ENCODE results near the gene MINDY1. TPM values are rescaled to one million over a fixed set of nuclear protein-coding genes. Genes with fewer than 3 reads are reported as not detected.

Gene MINDY1
- total RNA-seq, 2 donors from 2014 or later: 40.4 to 43.1 TPM

DNA sequence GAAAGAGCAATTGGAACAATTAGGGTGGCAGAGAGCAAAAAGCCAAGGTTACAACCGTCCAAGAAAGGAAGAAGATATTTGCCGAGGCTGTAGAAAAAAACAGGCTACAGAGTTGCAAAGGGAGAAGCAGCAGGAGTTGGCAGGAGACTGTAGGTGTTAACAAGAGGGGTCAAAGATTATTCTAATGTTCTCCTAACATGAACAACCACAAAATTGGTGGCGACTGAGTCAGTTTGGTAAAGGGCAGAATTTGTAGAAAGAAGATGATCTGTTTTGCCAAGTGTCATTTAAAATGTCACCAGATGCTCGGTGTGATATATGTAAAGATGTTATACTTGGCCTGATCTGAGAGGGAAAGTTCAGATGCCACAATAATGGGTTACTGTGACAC, 1.1 kb upstream of the MINDY1 start:
- no peaks in the 10 kb centered on the region for H3K9me3 ChIP-seq
- H3K4me3 ChIP-seq: peak overlapping the region; percentile 56
- H3K27me3 ChIP-seq: no peaks in the 10 kb centered on the region
- TF ChIP-seq, protein P1, sequence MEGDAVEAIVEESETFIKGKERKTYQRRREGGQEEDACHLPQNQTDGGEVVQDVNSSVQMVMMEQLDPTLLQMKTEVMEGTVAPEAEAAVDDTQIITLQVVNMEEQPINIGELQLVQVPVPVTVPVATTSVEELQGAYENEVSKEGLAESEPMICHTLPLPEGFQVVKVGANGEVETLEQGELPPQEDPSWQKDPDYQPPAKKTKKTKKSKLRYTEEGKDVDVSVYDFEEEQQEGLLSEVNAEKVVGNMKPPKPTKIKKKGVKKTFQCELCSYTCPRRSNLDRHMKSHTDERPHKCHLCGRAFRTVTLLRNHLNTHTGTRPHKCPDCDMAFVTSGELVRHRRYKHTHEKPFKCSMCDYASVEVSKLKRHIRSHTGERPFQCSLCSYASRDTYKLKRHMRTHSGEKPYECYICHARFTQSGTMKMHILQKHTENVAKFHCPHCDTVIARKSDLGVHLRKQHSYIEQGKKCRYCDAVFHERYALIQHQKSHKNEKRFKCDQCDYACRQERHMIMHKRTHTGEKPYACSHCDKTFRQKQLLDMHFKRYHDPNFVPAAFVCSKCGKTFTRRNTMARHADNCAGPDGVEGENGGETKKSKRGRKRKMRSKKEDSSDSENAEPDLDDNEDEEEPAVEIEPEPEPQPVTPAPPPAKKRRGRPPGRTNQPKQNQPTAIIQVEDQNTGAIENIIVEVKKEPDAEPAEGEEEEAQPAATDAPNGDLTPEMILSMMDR (IDR thresholded peaks at IDR 0.05): no peak
- intact Hi-C loops (cut with DNase I): loop anchor here (5.0 kb wide), 1 partner anchor 49 kb away; the partner anchor contains the start of gene CDC42SE1
- H3K36me3 ChIP-seq: no peaks in the 10 kb centered on the region
- H3K9ac ChIP-seq (ENCODE audit: low read depth in 2 of 2, low read length in 2 of 2): peak overlapping the region; percentile 31 to 92
- no peak for DNase-seq
- peaks cover 10% of the 10 kb centered on the region for H3K4me1 ChIP-seq
- H3K27ac ChIP-seq: peak overlapping the region; percentile 91

DNA sequence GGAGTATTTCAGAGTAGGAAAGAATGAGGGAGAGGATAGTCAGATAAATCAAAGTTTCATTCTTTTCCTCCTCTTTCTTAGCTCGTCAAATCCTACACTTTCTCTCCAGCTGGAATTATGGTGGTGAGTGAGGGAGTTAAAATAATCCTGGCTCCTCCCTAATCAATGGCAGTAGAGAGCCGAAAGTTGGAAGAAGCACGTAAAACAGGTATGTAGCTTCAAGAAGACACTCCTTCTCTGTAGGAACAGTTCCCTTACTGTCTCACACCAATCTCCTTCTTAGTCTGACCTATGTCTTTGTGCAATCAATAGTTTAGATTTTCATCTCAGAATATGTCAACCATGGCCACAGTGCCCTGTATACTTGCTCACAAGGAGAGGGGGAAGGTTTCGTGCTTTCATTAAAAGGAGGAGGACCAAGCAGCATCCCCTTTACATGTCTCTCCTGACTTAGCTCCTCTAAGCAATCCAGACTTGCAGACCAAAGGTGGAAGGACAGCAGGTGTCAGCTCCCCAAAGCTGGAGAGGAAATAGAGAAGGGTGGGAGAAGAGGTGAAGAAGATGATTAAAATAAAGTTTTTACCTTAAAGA, 878 bp downstream of the MINDY1 start:
- intact Hi-C loops (cut with DNase I): loop anchor here (5.0 kb wide), 1 partner anchor 51 kb away; the partner anchor contains the start of gene CDC42SE1
- TF ChIP-seq, protein P1 (IDR thresholded peaks at IDR 0.05): no peak

DNA sequence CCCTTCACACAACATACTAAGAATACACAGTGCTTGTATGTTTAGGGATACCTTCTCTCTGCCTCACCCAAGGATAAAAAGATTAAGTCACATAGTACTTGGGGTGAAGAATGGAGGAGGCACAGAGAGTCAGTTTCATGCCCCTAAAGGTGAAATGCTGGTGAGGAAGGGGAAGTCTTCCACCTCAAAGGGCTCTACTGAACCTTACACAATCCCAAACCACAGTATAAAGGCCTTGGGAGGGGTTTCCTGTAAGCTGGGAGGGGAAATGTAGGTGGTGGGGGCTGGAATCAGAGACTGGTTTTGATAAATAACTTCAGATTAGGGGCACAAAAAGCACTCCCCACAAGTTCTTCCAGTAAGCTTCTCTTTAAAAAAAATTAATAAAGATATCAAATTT, 3.5 kb downstream of the MINDY1 start:
- Histone ChIP-seq H3K9me3 (no peaks in the 10 kb centered on the region), H3K4me3 (no peak overlapping the region), H3K36me3 (no peaks in the 10 kb centered on the region), H3K9ac (ENCODE audit: low read depth in 2 of 2, low read length in 2 of 2) (peak overlapping the region in 1 of 2 donors; percentile 17), H3K4me1 (peaks cover 10% of the 10 kb centered on the region), H3K27me3 (no peaks in the 10 kb centered on the region), H3K27ac (no peak overlapping the region)
- intact Hi-C loops (cut with DNase I): no loop called here
- TF ChIP-seq, protein P1 (IDR thresholded peaks at IDR 0.05): no peak
- no peak for DNase-seq

More for the DNA sequence above, 878 bp downstream of the MINDY1 start:
- peaks cover 10% of the 10 kb centered on the region for H3K4me1 ChIP-seq
- H3K9ac ChIP-seq (ENCODE audit: low read depth in 2 of 2, low read length in 2 of 2): peak overlapping the region; percentile 82 to 92
- H3K4me3 ChIP-seq: peak overlapping the region; percentile 38
- peak overlapping the region; percentile 91 for H3K27ac ChIP-seq
- no peak for DNase-seq
- H3K9me3 ChIP-seq: no peaks in the 10 kb centered on the region
- no peaks in the 10 kb centered on the region for H3K27me3 ChIP-seq
- H3K36me3 ChIP-seq: no peaks in the 10 kb centered on the region

DNA sequence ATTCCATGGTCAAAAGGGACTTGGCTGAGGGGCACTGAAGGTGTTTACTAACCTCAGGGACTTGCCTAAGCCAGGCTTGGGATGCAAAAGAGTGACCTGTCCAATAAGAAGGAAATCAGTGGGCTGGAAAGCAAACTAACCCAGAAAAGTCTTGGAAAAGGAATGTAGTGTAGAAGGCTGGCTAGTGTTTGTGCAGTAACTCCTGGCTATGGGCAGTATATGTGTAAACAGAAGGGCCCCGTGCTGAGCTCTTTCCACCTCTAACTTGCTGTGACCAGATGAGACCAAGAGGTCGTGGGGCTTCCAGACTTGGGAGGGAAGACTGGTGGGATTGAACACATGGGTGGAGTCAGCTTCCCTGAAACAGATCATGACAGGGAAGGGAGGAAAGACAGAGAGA, 4.1 kb downstream of the MINDY1 start:
- TF ChIP-seq, protein P1 (IDR thresholded peaks at IDR 0.05): no peak
- intact Hi-C loops (cut with DNase I): no loop called here
- no peaks in the 10 kb centered on the region for H3K36me3 ChIP-seq
- H3K9ac ChIP-seq (ENCODE audit: low read depth in 2 of 2, low read length in 2 of 2): no peak overlapping the region
- DNase-seq: no peak
- no peaks in the 10 kb centered on the region for H3K9me3 ChIP-seq
- no peak overlapping the region for H3K27ac ChIP-seq
- H3K4me1 ChIP-seq: peaks cover 8% of the 10 kb centered on the region
- H3K4me3 ChIP-seq: no peak overlapping the region
- no peaks in the 10 kb centered on the region for H3K27me3 ChIP-seq

DNA sequence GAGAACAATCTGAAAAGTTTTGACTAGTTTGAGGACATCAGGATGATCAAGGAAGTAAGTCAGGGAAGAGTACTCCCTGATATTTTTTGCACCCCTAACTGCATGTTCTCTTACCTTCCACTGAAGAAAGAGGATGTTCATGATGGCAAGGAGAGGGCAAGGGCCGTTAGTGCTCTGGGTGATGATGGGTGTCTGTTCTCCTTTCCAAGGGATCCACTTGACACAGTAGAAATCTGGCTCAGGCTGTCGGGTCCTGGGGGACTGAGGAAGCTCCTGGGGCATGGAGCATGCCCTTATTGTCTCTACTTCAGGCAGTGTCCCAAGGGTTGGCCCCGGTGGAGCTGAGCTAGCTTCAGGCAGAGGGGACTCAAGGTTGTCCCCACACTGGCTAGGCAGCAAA, 4.7 kb downstream of the MINDY1 start:
- TF ChIP-seq, protein P1 (IDR thresholded peaks at IDR 0.05): no peak
- Histone ChIP-seq H3K27ac (no peak overlapping the region), H3K4me3 (no peak overlapping the region), H3K36me3 (no peaks in the 10 kb centered on the region), H3K9ac (ENCODE audit: low read depth in 2 of 2, low read length in 2 of 2) (no peak overlapping the region), H3K4me1 (peaks cover 3% of the 10 kb centered on the region), H3K27me3 (no peaks in the 10 kb centered on the region), H3K9me3 (no peaks in the 10 kb centered on the region)
- no peak for DNase-seq
- intact Hi-C loops (cut with DNase I): no loop called here
